Stimulated activated naive CD8-positive, alpha-beta T cell treated with anti-CD3 and anti-CD28 coated beads, Interleukin-15, amount 100 ng/mL, for 72 hours (primary cell): ENCODE results near the gene MED12L.
"Not testable (repeated sequence)": the region's sequence is repeated elsewhere in the genome, so short reads cannot be mapped to it uniquely, and the experiment has no call there.

ENCODE experiments used
- ATAC-seq: fragments of 150-1000 bp; cut with Tn5 transposase; 2 replicates; pipeline ENCODE4 v1.10.0; 2021; ENCODE audit warnings: mild to moderate bottlenecking, moderate library complexity
- DNase-seq, 2 donors: peaks; one replicate each; pipeline ENCODE4 v3.0.0; 2021 to 2022
- H3K27ac Mint-ChIP-seq, 2 donors: one replicate each; pipeline ENCODE4 v1.8.0; 2022; ENCODE audit warnings: mild to moderate bottlenecking in 2 of 2, mixed read lengths in 2 of 2, moderate library complexity in 2 of 2
- H3K27me3 Mint-ChIP-seq: one replicate; pipeline ENCODE4 v1.8.0; 2022; ENCODE audit warnings: mixed read lengths
- H3K4me1 Mint-ChIP-seq: one replicate; pipeline ENCODE4 v1.8.0; 2022; ENCODE audit warnings: mild to moderate bottlenecking, mixed read lengths
- H3K4me3 Mint-ChIP-seq, 2 donors: one replicate each; pipeline ENCODE4 v1.8.0; 2022; ENCODE audit warnings: mild to moderate bottlenecking in 2 of 2, mixed read lengths in 2 of 2, moderate library complexity in 1 of 2
- H3K9me3 Mint-ChIP-seq, 2 donors: one replicate each; pipeline ENCODE4 v1.8.0; 2022; ENCODE audit warnings: mixed read lengths in 2 of 2

Gene MED12L

DNA sequence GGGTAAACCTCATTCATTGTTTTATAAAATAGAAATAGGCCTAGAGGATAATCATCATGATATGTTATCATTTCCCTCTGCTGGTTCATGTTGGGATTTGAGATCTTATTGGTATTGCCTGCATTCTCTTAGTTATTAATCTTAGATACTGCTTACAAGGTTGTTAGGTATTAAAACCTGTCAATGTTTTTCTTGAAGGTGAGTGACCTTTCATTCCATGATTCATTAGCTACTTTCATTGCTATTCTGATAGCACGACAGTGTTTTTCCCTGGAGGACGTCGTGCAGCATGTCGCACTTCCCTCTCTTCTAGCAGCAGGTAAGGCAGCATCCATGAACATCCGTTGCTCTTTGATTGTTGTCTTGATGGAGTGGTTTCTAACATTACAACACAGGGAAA is 282.0 kb downstream of the MED12L start:
- Mint-ChIP-seq H3K27me3 (no peaks in the 10 kb centered on the region), H3K4me3 (no peak overlapping the region), H3K9me3 (no peaks in the 10 kb centered on the region), H3K4me1 (no peaks in the 10 kb centered on the region), H3K27ac (no peak overlapping the region)
- DNase-seq (no peak), ATAC-seq (no peak)

DNA sequence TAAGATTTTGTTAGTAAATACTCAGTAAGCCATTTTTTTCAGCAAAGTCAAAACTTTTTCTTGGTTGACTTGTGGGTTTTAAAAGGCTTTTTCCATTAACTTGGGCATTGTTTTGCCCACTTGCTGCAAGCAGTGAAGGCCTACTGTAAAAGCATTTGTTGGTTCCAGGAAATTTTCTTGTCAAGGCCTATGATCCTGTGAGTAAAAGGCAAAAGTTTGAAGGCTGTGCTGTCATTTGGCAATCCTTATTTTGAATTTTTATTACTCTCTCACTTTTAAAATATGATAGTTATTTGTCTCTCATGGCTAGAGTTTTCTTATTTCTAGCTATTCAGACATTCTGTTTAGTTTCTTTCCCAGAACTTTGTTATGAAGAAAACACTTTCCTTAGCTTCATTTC is 286.1 kb downstream of the MED12L start:
- Mint-ChIP-seq H3K27me3 (no peaks in the 10 kb centered on the region), H3K27ac (no peak overlapping the region), H3K4me3 (no peak overlapping the region), H3K9me3 (no peaks in the 10 kb centered on the region), H3K4me1 (no peaks in the 10 kb centered on the region)
- no peak for ATAC-seq
- DNase-seq: no peak

DNA sequence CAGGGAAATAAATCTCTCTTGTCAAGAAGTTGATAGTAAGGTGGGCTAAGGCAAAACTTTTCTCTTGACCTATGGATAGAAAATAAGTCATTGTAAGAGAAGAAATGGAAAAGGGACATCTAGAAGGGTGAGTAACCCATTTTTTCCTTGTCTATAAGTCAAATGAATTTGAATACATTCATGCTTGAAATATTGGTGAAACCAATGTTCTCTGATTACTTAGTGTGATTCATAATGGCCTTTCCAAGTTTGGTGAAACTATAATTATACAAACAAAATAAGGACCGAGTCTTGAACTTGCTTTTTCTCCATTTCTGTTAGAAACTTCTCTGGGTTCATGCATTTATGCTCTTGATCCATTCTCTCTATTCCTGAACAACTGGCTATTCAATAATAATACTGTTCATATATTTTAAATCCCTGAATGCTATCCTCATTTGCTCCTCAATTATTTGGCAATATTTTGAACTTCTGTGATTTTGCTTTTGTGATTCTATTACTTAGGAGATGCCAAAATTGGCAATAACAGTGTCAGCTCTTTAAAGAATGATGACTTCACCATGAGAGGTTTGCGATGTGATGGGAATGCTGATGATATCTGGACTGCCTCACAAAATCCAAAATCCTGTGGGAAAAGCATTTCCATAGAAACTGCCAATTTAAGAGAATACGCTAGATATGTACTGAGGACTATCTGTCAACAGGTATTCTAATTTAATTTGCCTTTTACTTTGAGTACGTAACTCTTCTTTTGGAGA is 286.8 kb downstream of the MED12L start:
- Mint-ChIP-seq H3K27me3 (no peaks in the 10 kb centered on the region), H3K4me3 (no peak overlapping the region), H3K4me1 (no peaks in the 10 kb centered on the region), H3K9me3 (no peaks in the 10 kb centered on the region), H3K27ac (no peak overlapping the region)
- DNase-seq: no peak
- no peak for ATAC-seq

DNA sequence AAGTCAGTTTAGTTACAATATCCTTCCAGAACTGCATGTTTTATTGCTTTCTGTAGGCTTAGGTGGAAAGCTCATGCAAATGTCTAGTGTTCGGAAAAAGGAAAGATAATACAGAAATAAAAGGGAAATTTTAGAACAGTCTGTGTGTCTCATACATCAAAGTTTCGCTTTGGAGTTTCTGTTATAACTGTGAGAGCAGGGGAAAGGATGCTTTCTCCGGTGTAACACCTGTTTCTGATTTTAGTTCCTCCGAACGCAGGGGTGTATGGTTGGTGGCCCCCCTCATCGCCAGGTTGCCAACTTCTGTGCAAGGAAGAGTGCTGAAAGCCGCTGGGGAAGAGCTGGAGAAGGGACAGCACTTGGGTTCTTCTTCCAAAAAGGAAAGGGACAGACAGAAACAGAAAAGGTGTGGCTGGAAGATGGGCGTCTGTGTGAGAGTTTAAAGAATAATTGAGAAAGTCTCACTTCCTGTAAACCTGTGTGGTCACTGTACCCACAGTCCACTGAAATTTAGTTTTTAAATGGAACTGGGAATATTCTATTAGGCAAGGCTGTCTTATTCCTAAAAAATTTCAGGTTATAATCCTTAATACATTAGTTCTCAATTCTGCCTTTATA is 292.4 kb downstream of the MED12L start:
- ATAC-seq (no peak), DNase-seq (no peak)
- H3K9me3 Mint-ChIP-seq: no peaks in the 10 kb centered on the region
- no peak overlapping the region for H3K27ac Mint-ChIP-seq
- no peaks in the 10 kb centered on the region for H3K4me1 Mint-ChIP-seq
- no peaks in the 10 kb centered on the region for H3K27me3 Mint-ChIP-seq
- H3K4me3 Mint-ChIP-seq: no peak overlapping the region

DNA sequence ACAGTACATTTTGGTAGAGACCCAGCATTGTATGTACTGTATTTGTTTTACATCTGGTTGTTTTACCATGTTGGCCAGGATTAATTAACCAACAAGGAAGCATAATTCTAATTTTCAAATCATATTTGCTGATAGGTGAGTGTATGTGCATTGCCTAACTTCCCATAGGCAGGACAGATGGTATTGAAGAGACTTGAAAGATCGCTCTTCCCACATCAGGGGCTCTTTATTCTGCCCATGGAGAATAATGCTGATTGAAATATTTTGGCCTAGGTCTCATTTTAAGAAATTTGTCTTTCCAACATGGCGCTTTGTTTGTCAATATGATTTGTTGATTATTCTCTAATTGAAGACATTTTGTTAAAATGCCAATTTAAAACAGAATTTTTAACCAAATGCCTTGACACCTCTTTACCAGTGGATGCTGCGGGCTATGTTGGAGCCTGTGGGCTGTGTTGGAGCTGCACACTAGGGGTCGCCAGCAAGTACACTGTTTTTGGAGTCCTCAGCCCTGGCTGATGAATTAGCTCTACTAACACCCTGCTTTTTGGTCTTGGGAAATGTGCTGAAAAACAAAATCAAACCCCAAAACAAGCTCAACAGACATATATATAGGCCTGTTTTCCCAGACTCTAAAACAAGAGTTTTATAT is 293.7 kb downstream of the MED12L start:
- no peaks in the 10 kb centered on the region for H3K4me1 Mint-ChIP-seq
- DNase-seq: no peak
- H3K9me3 Mint-ChIP-seq: no peaks in the 10 kb centered on the region
- no peaks in the 10 kb centered on the region for H3K27me3 Mint-ChIP-seq
- H3K4me3 Mint-ChIP-seq: no peak overlapping the region
- ATAC-seq: no peak
- no peak overlapping the region for H3K27ac Mint-ChIP-seq

DNA sequence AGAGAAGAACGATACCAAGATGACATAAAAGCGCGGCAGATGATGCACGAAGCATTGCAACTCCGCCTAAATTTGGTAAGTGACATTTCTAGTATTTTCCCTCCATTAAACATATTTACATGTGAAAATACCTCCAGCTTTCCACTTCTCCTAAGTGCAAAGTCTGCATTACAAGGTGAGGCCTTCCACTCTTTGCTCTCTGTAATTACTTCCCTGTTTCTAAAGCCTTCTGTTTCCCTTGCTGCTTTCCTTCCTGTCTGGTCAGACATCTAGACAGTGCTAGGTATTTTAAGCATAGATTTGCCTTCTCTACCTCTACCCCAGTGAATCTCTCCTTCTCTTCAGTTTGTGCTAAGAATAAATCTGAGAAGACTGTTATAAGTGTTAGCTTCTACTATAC is 297.2 kb downstream of the MED12L start:
- Mint-ChIP-seq H3K4me3 (no peak overlapping the region), H3K27ac (no peak overlapping the region), H3K27me3 (no peaks in the 10 kb centered on the region), H3K4me1 (no peaks in the 10 kb centered on the region), H3K9me3 (no peaks in the 10 kb centered on the region)
- DNase-seq (no peak), ATAC-seq (no peak)

DNA sequence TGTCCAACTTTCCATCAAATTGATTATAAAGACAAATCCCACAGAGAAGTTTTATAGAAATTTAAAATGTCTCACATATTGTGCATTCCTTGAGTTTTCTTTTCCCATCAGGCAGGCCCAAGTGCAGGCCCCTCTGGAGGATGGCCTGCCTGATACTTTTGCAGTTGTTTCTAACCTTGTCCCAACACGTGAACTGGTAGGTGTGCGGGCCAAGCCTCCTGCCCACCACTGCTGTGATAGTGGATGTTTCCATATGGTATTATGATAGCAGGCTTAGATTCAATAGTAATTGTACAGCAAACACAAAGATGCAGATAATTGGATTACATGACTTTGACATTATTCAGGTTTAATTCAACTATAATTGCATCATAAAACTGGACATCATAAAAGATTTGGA is 297.6 kb downstream of the MED12L start:
- DNase-seq: no peak
- H3K27me3 Mint-ChIP-seq: no peaks in the 10 kb centered on the region
- H3K4me3 Mint-ChIP-seq: no peak overlapping the region
- no peaks in the 10 kb centered on the region for H3K9me3 Mint-ChIP-seq
- no peak overlapping the region for H3K27ac Mint-ChIP-seq
- no peaks in the 10 kb centered on the region for H3K4me1 Mint-ChIP-seq
- no peak for ATAC-seq

DNA sequence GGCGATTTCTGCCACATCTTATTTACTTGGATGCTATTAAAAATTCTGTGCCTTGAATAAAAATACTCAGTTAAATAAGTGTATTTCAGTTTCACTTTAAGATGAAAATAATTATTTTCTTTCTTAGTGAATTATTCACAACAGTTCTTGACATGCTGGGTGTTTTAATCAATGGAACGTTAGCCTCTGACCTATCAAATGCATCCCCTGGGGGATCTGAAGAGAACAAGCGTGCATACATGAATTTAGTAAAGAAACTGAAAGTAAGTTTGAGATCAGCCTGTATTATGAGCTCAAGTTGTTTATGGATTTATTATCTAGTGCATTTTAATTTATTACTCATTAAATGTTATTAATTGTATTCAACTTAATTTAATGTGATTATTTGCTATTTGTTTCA is 298.5 kb downstream of the MED12L start:
- H3K27me3 Mint-ChIP-seq: peaks cover 2% of the 10 kb centered on the region
- H3K4me3 Mint-ChIP-seq: no peak overlapping the region
- no peak for ATAC-seq
- no peaks in the 10 kb centered on the region for H3K9me3 Mint-ChIP-seq
- no peaks in the 10 kb centered on the region for H3K4me1 Mint-ChIP-seq
- H3K27ac Mint-ChIP-seq: no peak overlapping the region
- DNase-seq: no peak

DNA sequence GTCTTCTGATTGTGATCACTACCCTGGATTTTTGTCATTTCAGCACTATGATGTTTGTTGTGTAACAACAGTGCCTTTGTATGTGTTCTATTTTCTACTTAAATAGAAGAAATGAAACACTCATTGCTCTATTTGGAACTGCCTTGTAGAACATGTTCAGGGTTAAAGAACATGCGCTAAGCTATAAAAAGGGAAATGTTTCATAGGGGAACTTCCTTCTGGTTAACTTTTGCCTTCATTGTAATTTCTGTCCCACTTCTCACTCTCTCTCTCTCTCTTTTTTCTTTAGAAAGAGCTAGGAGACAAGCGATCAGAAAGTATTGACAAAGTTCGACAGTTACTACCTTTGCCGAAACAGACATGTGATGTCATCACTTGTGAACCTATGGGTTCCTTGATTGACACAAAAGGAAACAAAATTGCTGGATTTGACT is 299.3 kb downstream of the MED12L start, which contains the start of gene P2RY12:
Gene P2RY12 (minus strand): TSS at position 13 of the 434 bp plus-strand sequence. CDS start 45,908 bp downstream, outside the sequence.
- ATAC-seq (no peak), DNase-seq (no peak)
- H3K27ac Mint-ChIP-seq: no peak within 1 kb of the TSS
- no peaks in the 10 kb centered on the region for H3K4me1 Mint-ChIP-seq
- no peak within 1 kb of the TSS for H3K4me3 Mint-ChIP-seq
- peaks cover 9% of the 10 kb centered on the region for H3K27me3 Mint-ChIP-seq
- no peaks in the 10 kb centered on the region for H3K9me3 Mint-ChIP-seq

DNA sequence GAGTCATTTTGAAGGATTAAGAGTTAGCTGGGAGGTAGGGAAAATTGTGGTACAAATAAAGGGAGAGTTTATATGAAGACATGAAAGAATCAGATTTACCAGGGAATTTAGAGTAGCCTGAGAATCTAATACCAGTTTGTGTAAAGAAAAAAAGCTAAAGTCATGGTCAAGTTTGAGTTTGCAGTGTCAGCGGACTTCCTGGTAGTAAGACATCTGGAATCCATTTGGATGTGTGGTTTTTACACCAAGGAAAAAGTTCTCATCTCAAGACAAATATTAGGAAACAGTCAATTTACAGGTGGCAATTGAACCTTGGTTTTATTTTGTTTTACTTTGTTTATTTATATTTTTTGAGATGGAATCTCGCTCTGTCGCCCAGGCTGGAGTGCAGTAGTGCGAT is 300.6 kb downstream of the MED12L start:
- Mint-ChIP-seq H3K27me3 (peaks cover 10% of the 10 kb centered on the region), H3K4me3 (no peak overlapping the region), H3K27ac (no peak overlapping the region), H3K4me1 (no peaks in the 10 kb centered on the region), H3K9me3 (no peaks in the 10 kb centered on the region)
- DNase-seq (no peak), ATAC-seq (no peak)

DNA sequence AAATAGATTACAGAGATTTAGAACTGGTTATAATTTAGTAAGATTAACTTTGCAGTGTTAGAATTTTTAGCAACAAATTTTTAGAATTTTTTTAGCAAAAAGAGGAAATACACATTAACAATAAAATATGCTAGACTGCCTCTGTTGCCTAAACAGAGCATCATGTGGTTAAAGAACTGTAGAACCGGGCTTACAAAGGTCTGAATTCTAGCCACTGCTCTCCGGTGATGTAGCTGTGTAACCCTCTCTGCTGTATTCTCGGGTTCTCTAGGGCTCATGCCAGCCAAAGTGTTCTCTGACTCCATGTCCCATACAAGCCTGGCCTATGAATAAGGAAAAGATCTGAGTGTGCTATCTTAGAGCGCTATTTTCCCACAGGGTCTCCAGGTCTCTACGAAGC is 302.0 kb downstream of the MED12L start:
- DNase-seq (no peak), ATAC-seq (no peak)
- Mint-ChIP-seq H3K27me3 (peaks cover 17% of the 10 kb centered on the region), H3K4me3 (no peak overlapping the region), H3K9me3 (no peaks in the 10 kb centered on the region), H3K27ac (no peak overlapping the region), H3K4me1 (no peaks in the 10 kb centered on the region)

DNA sequence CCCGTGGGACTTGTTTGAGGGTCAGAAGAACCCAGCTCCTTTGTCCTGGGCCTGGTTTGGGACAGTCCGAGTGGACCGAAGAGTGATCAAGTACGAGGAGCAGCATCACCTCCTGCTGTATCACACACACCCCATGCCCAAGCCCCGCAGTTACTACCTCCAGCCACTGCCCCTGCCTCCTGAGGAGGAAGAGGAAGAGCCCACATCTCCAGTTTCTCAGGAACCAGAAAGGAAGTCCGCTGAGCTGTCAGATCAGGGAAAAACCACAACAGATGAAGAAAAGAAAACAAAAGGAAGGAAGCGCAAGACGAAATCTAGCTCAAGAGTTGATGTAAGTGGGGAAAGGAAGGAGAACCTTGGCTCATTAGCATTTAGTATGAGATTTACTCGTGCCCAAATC is 302.4 kb downstream of the MED12L start:
- Mint-ChIP-seq H3K9me3 (no peaks in the 10 kb centered on the region), H3K4me3 (no peak overlapping the region), H3K27ac (no peak overlapping the region), H3K4me1 (no peaks in the 10 kb centered on the region), H3K27me3 (peaks cover 19% of the 10 kb centered on the region)
- DNase-seq: no peak
- no peak for ATAC-seq

DNA sequence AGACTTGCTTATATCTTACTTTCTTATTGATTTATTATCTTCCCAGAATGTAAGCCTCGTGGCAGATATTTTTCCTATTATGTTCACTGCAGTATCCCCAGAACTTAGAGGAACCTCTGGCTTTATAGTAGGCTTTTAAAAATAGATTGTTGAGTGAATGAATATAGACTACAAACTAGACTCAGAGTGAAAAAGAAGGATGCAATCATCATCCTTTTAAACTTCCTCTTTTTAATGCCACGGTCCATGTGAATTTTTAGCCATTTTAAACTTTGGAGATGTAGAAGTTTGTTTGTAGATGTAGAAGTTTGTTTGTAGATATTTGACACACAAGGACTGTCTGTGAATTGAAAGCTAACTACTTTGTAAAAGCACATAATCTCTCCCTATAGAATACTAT is 306.3 kb downstream of the MED12L start:
- H3K27me3 Mint-ChIP-seq: peaks cover 24% of the 10 kb centered on the region
- H3K9me3 Mint-ChIP-seq: no peaks in the 10 kb centered on the region
- no peaks in the 10 kb centered on the region for H3K4me1 Mint-ChIP-seq
- H3K27ac Mint-ChIP-seq: no peak overlapping the region
- no peak overlapping the region for H3K4me3 Mint-ChIP-seq
- ATAC-seq (no peak), DNase-seq (no peak)

DNA sequence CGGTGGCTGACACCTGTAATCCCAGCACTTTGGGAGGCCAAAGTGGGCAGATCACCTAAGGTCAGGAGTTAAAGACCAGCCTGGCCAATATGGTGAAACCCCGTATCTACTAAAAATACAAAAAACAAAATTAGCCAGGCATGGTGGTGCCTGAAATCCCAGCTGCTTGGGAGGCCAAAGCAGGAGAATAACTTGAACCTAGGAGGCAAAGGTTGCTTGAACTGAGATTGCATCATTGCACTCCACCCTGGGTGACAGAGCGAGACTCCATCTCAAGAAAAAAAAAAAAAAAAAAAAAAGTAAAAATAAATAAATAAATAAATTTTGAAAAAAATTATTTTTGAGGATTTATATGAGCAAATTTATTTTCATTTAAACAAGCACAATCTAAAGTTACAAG is 306.7 kb downstream of the MED12L start:
- H3K27me3 Mint-ChIP-seq: peaks cover 24% of the 10 kb centered on the region
- not testable (repeated sequence) for H3K9me3 Mint-ChIP-seq, H3K4me3 Mint-ChIP-seq, H3K4me1 Mint-ChIP-seq, DNase-seq, H3K27ac Mint-ChIP-seq, ATAC-seq

DNA sequence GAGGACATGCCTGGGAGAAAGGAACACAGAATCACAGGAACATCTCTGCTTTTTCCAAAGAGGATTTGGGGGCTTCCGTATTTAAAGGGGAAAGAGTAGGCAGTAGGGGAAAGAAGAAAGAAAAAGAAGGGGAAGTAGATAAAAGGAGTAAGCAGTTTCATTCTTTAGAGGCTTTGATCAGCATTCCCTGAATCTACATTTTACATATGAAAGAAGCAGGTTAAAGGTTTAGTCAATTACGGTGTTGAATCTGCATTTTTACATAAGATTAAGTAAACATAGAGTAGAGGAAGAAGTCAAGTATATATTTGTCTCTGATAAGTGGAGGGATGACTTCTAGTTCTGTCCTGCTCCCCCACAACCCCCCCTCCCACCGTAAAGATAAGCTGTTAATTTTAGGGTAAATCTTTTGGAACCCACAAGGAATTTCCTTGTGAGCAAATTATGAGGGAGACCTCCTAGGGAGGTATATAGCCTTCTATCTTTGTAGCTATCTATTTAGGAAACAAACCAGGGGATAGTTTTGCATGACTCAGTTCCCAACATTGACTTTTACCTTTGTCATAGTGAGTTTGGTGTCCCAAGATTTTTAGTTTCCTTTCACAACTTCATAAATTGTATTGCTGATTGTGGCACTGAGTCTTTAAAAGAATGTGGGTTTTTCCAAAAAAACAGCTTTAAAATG is 307.8 kb downstream of the MED12L start:
- H3K27me3 Mint-ChIP-seq: peaks cover 24% of the 10 kb centered on the region
- no peak overlapping the region for H3K4me3 Mint-ChIP-seq
- ATAC-seq (no peak), DNase-seq (no peak)
- H3K9me3 Mint-ChIP-seq: no peaks in the 10 kb centered on the region
- no peak overlapping the region for H3K27ac Mint-ChIP-seq
- no peaks in the 10 kb centered on the region for H3K4me1 Mint-ChIP-seq

DNA sequence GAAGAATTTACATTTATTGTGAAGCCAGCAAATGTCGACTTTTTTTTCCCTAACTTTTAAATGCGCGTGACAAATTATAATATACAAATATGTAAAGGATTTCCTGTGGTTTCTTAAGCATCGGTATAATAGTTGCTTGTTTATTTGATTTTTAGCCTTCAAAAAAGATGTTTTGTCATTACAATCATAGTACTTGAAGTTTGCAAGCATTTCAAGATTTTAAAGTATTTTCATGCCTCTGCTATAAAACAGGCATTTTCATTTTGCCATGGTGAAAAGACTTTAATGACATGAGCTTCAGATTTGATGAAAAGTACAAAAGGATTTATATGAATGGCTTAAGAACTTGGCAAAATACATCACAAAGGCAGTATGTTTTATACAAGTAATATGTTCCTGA is 308.5 kb downstream of the MED12L start:
- ATAC-seq: no peak
- H3K27ac Mint-ChIP-seq: no peak overlapping the region
- peaks cover 23% of the 10 kb centered on the region for H3K27me3 Mint-ChIP-seq

More for the DNA sequence above, 308.5 kb downstream of the MED12L start:
- no peaks in the 10 kb centered on the region for H3K4me1 Mint-ChIP-seq
- no peak overlapping the region for H3K4me3 Mint-ChIP-seq
- no peak for DNase-seq
- no peaks in the 10 kb centered on the region for H3K9me3 Mint-ChIP-seq
